Loucy (cell line): ENCODE data around the gene SLC39A11.

ENCODE experiments used
- H2AFZ ChIP-seq: fragments of 200-600 bp; sonication (generic); 2 replicates; pipeline ENCODE4 v1.6.0; 2016; ENCODE audit warnings: antibody characterized with exemption, mild to moderate bottlenecking, low read length, moderate library complexity
- H3F3A ChIP-seq: fragments of 200-600 bp; 2 replicates; pipeline ENCODE4 v1.6.0; 2016; ENCODE audit warnings: antibody characterized with exemption, low read depth, mild to moderate bottlenecking
- H3K27me3 ChIP-seq: fragments of 200-600 bp; sonication (generic); 2 replicates; pipeline ENCODE4 v1.6.1; 2014; ENCODE audit warnings: low read length, mild to moderate bottlenecking; ENCODE audit not compliant: insufficient read depth, poor library complexity, severe bottlenecking
- H3K36me3 ChIP-seq: fragments of 200-600 bp; sonication (generic); 2 replicates; pipeline ENCODE4 v1.6.1; 2016; ENCODE audit warnings: low read length; ENCODE audit not compliant: insufficient read depth
- H3K4me1 ChIP-seq: fragments of 200-600 bp; sonication (generic); 2 replicates; pipeline ENCODE4 v1.5.1; 2014; ENCODE audit warnings: low read length, mild to moderate bottlenecking; ENCODE audit not compliant: insufficient read depth, poor library complexity, severe bottlenecking
- H3K4me2 ChIP-seq: fragments of 200-600 bp; sonication (generic); 2 replicates; pipeline ENCODE4 v1.6.0; 2014; ENCODE audit warnings: antibody characterized with exemption, low read length, low read depth, mild to moderate bottlenecking; ENCODE audit not compliant: poor library complexity, severe bottlenecking
- H3K4me3 ChIP-seq: fragments of 200-600 bp; sonication (generic); 2 replicates; pipeline ENCODE4 v1.5.1; 2014; ENCODE audit warnings: low read length, mild to moderate bottlenecking, mixed read lengths; ENCODE audit not compliant: poor library complexity, severe bottlenecking
- H3K79me2 ChIP-seq: fragments of 200-600 bp; sonication (generic); 2 replicates; pipeline ENCODE4 v1.6.1; 2014; ENCODE audit warnings: low read length; ENCODE audit not compliant: insufficient read depth
- H3K9ac ChIP-seq: fragments of 200-600 bp; sonication (generic); 2 replicates; pipeline ENCODE4 v1.6.0; 2014; ENCODE audit warnings: mild to moderate bottlenecking, low read depth, low read length, moderate library complexity; ENCODE audit not compliant: poor library complexity, severe bottlenecking
- H3K9me2 ChIP-seq: fragments of 200-600 bp; sonication (generic); replicated peaks from 2 replicates; pipeline ENCODE4 v1.6.1; 2016; ENCODE audit warnings: low read depth, low read length, mixed read lengths
- H3K9me3 ChIP-seq: fragments of 200-600 bp; sonication (generic); 2 replicates; pipeline ENCODE4 v1.6.1; 2014; ENCODE audit warnings: mild to moderate bottlenecking, antibody characterized with exemption, low read length, low read depth; ENCODE audit not compliant: insufficient read depth
- H4K20me1 ChIP-seq: fragments of 200-600 bp; sonication (generic); 2 replicates; pipeline ENCODE4 v1.6.0; 2014; ENCODE audit warnings: antibody characterized with exemption, low read length, mild to moderate bottlenecking; ENCODE audit not compliant: insufficient read depth, poor library complexity, severe bottlenecking
- EZH2phosphoT487 ChIP-seq: fragments of 200-600 bp; IDR thresholded peaks from 2 replicates; pipeline ENCODE4 v1.6.1; 2018; ENCODE audit warnings: antibody characterized with exemption, mild to moderate bottlenecking, moderate library complexity, borderline replicate concordance
- TF ChIP-seq, protein P1 (sequence below): fragments of 200-600 bp; sonication (generic); conservative IDR thresholded peaks from 2 replicates; pipeline ENCODE4 v1.5.1; 2014; ENCODE audit warnings: mild to moderate bottlenecking, antibody characterized with exemption, low read length

The SLC39A11 gene

GRCh38 chr17:72635034-72635635 lies 457.4 kb downstream of the SLC39A11 start:
- no peaks in the 10 kb centered on the region for H3K36me3 ChIP-seq
- no peaks in the 10 kb centered on the region for H3F3A ChIP-seq
- H3K79me2 ChIP-seq, result no peaks in the 10 kb centered on the region
- no peaks in the 10 kb centered on the region for H3K9me2 ChIP-seq
- H3K9ac ChIP-seq, result no peak overlapping the region
- no peak overlapping the region for H2AFZ ChIP-seq
- no peaks in the 10 kb centered on the region for H3K9me3 ChIP-seq
- peaks cover 14% of the 10 kb centered on the region for H3K4me1 ChIP-seq
- H3K27me3 ChIP-seq, result no peaks in the 10 kb centered on the region
- no peaks in the 10 kb centered on the region for H4K20me1 ChIP-seq
- no peak for TF ChIP-seq EZH2phosphoT487
- TF ChIP-seq, protein P1, sequence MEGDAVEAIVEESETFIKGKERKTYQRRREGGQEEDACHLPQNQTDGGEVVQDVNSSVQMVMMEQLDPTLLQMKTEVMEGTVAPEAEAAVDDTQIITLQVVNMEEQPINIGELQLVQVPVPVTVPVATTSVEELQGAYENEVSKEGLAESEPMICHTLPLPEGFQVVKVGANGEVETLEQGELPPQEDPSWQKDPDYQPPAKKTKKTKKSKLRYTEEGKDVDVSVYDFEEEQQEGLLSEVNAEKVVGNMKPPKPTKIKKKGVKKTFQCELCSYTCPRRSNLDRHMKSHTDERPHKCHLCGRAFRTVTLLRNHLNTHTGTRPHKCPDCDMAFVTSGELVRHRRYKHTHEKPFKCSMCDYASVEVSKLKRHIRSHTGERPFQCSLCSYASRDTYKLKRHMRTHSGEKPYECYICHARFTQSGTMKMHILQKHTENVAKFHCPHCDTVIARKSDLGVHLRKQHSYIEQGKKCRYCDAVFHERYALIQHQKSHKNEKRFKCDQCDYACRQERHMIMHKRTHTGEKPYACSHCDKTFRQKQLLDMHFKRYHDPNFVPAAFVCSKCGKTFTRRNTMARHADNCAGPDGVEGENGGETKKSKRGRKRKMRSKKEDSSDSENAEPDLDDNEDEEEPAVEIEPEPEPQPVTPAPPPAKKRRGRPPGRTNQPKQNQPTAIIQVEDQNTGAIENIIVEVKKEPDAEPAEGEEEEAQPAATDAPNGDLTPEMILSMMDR, result no peak
- peak overlapping the region; percentile 46 for H3K4me2 ChIP-seq
- no peak overlapping the region for H3K4me3 ChIP-seq

GRCh38 chr17:72634621-72635020 lies 457.9 kb downstream of the SLC39A11 start:
- Histone ChIP-seq H3K9ac (no peak overlapping the region), H3K9me3 (no peaks in the 10 kb centered on the region), H3K4me1 (peaks cover 14% of the 10 kb centered on the region), H3K4me2 (peak overlapping the region; percentile 46), H3K4me3 (no peak overlapping the region), H4K20me1 (no peaks in the 10 kb centered on the region), H3F3A (no peaks in the 10 kb centered on the region), H3K79me2 (no peaks in the 10 kb centered on the region), H3K36me3 (no peaks in the 10 kb centered on the region), H3K9me2 (no peaks in the 10 kb centered on the region), H3K27me3 (no peaks in the 10 kb centered on the region), H2AFZ (no peak overlapping the region; the same call in 1 of the 2 replicates)
- TF ChIP-seq, protein P1, result no peak
- no peak for TF ChIP-seq EZH2phosphoT487

GRCh38 chr17:72631949-72632684 lies 460.4 kb downstream of the SLC39A11 start:
- no peak overlapping the region for H3K9ac ChIP-seq
- no peak overlapping the region for H2AFZ ChIP-seq
- H3K36me3 ChIP-seq, result no peaks in the 10 kb centered on the region
- H3K79me2 ChIP-seq, result no peaks in the 10 kb centered on the region
- H3K4me3 ChIP-seq, result no peak overlapping the region
- H3K4me1 ChIP-seq, result peaks cover 14% of the 10 kb centered on the region
- H3K9me3 ChIP-seq, result no peaks in the 10 kb centered on the region
- no peaks in the 10 kb centered on the region for H3K27me3 ChIP-seq
- TF ChIP-seq EZH2phosphoT487, result no peak
- TF ChIP-seq, protein P1, result no peak
- H3K9me2 ChIP-seq, result no peaks in the 10 kb centered on the region
- no peaks in the 10 kb centered on the region for H3F3A ChIP-seq
- no peak overlapping the region for H3K4me2 ChIP-seq
- no peaks in the 10 kb centered on the region for H4K20me1 ChIP-seq
